GM12865 (cell line): ENCODE measurements around the gene SAP130.

Source experiments
- DNase-seq: peaks from one replicate; pipeline ENCODE4 v3.0.0; 2010; ENCODE audit warnings: low read depth
- H3K4me3 ChIP-seq: 2 replicates; pipeline ENCODE4 v1.5.1; 2011; ENCODE audit warnings: mild to moderate bottlenecking, low read depth, low read length, control low read depth
- TF ChIP-seq, protein P1 (sequence below): IDR thresholded peaks from 2 replicates; pipeline ENCODE4 v1.5.1; 2011; ENCODE audit warnings: low read length, control low read depth, low read depth, inconsistent platforms; ENCODE audit not compliant: insufficient read depth; ENCODE audit errors: missing control alignments

SAP130 gene

DNA sequence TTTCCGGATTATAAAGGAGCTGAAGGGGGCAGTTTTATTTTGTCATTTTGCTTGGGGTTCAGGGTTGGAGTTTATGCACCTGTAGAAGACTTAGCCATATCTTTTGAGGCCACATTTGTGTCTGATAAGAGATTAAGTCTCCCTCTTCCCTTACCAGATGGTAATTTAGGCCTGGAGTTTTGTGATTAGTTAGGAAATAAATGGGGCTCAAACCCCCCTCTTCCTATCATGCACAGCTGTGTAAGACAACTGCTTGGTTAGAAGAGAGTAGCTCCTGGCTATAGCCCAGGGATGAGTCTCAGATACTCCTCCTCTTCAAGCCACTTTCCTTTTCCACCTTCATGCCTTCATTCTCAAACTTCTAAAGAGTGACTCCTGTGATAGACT lies 802 bp upstream of the SAP130 start:
- no peak for DNase-seq
- H3K4me3 ChIP-seq = peak overlapping the region; percentile 84
- TF ChIP-seq, protein P1, sequence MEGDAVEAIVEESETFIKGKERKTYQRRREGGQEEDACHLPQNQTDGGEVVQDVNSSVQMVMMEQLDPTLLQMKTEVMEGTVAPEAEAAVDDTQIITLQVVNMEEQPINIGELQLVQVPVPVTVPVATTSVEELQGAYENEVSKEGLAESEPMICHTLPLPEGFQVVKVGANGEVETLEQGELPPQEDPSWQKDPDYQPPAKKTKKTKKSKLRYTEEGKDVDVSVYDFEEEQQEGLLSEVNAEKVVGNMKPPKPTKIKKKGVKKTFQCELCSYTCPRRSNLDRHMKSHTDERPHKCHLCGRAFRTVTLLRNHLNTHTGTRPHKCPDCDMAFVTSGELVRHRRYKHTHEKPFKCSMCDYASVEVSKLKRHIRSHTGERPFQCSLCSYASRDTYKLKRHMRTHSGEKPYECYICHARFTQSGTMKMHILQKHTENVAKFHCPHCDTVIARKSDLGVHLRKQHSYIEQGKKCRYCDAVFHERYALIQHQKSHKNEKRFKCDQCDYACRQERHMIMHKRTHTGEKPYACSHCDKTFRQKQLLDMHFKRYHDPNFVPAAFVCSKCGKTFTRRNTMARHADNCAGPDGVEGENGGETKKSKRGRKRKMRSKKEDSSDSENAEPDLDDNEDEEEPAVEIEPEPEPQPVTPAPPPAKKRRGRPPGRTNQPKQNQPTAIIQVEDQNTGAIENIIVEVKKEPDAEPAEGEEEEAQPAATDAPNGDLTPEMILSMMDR = no peak

DNA sequence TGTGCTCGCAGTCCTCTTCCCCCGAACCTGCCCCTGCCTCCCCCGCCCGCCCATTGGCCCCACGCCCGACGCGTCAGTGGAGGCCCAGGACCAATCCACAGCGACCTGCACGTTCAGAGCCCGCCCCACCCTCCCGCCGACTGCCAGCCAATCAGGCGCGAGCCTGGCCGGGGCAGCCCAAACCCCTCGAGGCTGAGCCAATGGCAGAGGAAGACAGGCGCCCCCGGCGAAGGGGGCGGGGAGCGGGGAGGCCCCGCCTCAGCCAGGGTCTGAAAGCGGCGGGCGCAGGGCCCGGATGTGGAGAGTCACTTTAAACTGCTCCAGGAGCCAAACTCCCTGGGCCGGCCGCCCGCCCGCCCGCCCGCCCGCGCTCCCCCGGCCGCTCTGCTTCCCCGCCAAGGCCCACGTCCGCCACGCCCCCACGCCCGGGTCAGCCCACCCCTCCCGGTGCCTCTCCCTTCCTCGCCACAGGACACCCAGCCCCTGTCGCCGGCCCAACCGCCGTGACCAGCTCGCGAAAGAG lies 520 bp downstream of the SAP130 start:
- TF ChIP-seq, protein P1 = no peak
- peak; percentile 99 for DNase-seq
- H3K4me3 ChIP-seq = peak overlapping the region; percentile 84

DNA sequence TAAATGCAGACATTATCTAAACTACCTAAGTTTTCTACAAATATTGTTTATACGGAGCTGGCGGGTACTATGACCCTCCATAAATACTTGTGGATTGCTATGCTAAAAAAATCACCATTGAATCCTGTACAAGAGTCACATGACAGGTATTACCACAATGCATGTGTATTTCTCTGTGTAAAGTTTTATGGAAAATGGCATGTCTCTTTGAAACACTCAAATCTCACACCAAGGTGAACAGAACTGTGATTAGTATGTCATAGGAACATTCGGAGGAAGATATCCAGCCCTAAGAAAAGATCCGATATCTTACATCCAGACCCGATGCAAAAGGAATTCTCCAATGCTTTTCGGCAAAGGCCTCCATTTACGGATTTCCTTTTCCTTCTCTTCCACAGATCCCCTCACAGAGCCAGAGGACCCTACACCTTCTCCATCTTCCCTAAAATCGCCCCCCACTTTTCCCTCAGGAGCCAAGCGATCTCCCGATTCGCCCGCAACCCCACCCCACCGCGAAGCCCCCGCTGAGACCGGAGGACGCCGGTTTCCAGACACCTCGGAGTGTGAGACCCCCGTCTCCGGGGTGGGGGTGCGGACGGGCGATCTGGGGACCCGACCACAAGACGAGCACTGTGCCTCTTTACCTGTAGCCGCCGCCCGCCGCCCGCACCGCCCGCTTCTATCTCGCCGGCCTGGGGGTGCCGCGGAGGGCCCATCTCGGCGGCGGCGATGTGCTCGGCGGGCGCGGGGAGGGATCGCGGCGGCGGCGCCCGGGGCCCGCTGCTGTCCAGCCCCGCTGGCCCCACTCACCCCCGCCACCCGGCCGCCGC lies 1.2 kb downstream of the SAP130 start:
- TF ChIP-seq, protein P1 = no peak
- H3K4me3 ChIP-seq = peak overlapping the region; percentile 99
- DNase-seq = peak; percentile 2

DNA sequence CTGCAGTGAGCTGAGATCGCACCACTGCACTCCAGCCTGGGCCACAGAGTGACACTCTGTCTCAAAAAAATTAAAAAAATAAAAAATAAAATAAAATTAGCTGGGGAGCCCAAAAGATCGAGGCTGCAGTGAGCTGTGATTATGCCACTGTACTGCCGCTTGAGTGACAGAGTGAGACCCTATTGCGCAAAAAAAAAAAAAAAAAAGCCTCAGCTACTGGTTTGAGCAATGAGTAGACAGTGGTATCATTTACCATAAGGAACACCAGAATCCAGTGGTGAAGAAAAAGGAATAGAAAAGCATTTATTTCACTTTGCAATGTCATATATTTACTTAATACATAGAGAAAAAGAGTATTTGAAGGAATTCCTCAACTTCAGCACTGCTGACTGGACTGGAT lies 3.0 kb downstream of the SAP130 start:
- no peak for DNase-seq
- no peak overlapping the region for H3K4me3 ChIP-seq
- TF ChIP-seq, protein P1 = no peak

DNA sequence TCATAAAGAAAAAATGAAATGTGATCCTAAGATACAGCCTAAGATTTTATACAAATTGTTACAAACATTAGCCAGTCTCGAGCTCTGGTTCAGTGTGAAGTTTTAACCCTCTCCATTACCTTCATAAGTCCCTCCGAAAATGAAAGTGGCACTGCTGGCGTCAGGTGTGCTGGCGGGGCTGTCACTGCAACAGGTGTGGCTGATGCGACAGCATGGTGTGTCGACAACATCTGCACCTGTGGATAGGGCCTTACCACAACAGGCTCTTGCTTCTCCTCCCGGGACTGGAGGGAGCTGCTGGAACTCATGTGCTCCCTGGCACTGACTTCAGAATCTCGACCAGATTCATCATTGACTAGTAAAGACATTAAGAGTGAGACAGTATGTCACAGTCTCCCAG lies 10.3 kb downstream of the SAP130 start:
- TF ChIP-seq, protein P1 = no peak
- H3K4me3 ChIP-seq = no peak overlapping the region
- no peak for DNase-seq

DNA sequence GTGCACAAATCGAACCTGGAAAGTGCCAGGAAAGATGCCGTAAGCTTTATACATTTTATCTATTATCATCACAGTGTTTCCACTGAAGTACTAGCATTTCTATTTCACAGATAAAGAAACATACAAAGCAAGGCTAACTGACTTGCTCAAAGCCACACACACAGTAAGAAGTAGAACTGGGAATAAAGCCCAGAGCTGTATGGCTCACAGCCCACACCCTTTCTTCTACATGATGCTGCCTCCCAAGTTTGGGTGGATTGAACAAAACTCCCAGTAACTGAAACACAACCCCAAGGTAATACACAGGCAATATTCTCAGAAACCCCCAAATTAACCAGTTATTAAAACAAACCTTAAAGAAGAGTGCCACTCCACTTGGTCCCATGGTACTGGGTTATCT lies 11.2 kb downstream of the SAP130 start:
- TF ChIP-seq, protein P1 = no peak
- H3K4me3 ChIP-seq = no peak overlapping the region
- DNase-seq = no peak
